Erythroblast (primary cell): Measurements from ENCODE around the gene LCT.

Experiments used
- GATA1 ChIP-seq: IDR thresholded peaks from 2 replicates; pipeline ENCODE4 v1.6.1; 2011; ENCODE audit warnings: low read depth, mild to moderate bottlenecking, control low read depth, low read length, moderate library complexity
- POLR2A ChIP-seq: IDR thresholded peaks from 2 replicates; pipeline ENCODE4 v1.6.1; 2011; ENCODE audit warnings: mild to moderate bottlenecking, low read length

GRCh38 chr2:135782231-135782630, 54.8 kb downstream of the LCT start:
- no peak for TF ChIP-seq POLR2A
- TF ChIP-seq GATA1, result no peak
